Measurements from ENCODE around the gene ZNF652.

GRCh38 chr17:49338883-49339282 is 23.2 kb downstream of the ZNF652 start:
- TF ChIP-seq CTCF (IDR thresholded peaks at IDR 0.05) (no peak), YY1 (IDR thresholded peaks at IDR 0.05; ENCODE audit: low read depth) (no peak), REST (IDR thresholded peaks at IDR 0.05; ENCODE audit: low read depth, low read length) (no peak), USF1 (IDR thresholded peaks at IDR 0.05; ENCODE audit: borderline replicate concordance, low read depth) (no peak), EP300 (IDR thresholded peaks at IDR 0.05; ENCODE audit: borderline replicate concordance in 1 of 2, low read depth in 1 of 2, low read length in 1 of 2) (no peak), EZH2phosphoT487 (IDR thresholded peaks at IDR 0.05; ENCODE audit: borderline replicate concordance, low read depth) (no peak), RCOR1 (IDR thresholded peaks at IDR 0.05; ENCODE audit: low read length) (no peak), GABPA (IDR thresholded peaks at IDR 0.05; ENCODE audit: low read depth) (no peak), POLR2AphosphoS5 (IDR thresholded peaks at IDR 0.05; ENCODE audit: low read depth, low read length) (no peak), SIN3A (IDR thresholded peaks at IDR 0.05; ENCODE audit: borderline replicate concordance, low read depth, low read length) (no peak), ELF1 (IDR thresholded peaks at IDR 0.05) (no peak), SMC3 (IDR thresholded peaks at IDR 0.05; ENCODE audit: low read depth, low read length) (no peak)
